HG02973 (cell line): ENCODE data around the gene IRS1.

Experiments
- ATAC-seq: cut with Tn5 transposase; IDR thresholded peaks from one replicate; pipeline ENCODE4 v1.9.1; 2021; ENCODE audit warnings: moderate library complexity; ENCODE audit not compliant: unreplicated experiment

The IRS1 gene

GRCh38 chr2:226692521-226693126 lies 107.0 kb downstream of the IRS1 start:
- no peak for ATAC-seq

GRCh38 chr2:226691255-226691654 lies 108.4 kb downstream of the IRS1 start:
- ATAC-seq = no peak

- no peak for ATAC-seq
These were observed 109.1 kb downstream of the IRS1 start for GRCh38 chr2:226690461-226691024.

- no peak for ATAC-seq
These were observed 111.9 kb downstream of the IRS1 start for GRCh38 chr2:226687641-226688253.

GRCh38 chr2:226684563-226684959 lies 115.1 kb downstream of the IRS1 start:
- ATAC-seq = no peak

DNA sequence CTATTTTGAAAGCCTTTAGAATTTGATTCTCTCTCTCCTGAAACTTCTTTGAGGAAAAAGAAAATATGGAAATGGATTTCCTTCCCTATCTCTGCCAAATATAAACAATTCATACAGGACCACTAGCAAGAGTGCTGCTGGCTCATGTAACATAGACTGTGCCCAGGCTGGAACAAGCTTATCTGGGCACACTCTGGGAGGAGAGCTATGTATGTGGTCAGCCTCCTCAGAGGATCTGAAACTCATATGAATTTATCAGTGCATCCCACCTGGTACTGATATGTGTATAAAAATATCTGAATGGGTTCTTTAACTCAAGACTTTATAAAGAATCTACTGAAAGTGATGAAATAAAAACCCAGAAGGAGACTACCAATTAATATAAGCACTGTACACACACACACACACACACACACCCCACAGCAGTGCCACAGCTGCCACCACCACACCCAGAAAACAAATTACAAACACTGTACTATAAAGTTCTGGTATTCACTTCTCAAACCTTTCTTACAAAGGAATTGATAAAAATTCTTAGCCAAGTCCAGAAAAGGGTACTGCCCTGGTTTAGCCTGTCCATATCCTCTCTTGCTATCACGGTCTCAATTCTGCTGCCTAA lies 115.6 kb downstream of the IRS1 start:
- no peak for ATAC-seq

DNA sequence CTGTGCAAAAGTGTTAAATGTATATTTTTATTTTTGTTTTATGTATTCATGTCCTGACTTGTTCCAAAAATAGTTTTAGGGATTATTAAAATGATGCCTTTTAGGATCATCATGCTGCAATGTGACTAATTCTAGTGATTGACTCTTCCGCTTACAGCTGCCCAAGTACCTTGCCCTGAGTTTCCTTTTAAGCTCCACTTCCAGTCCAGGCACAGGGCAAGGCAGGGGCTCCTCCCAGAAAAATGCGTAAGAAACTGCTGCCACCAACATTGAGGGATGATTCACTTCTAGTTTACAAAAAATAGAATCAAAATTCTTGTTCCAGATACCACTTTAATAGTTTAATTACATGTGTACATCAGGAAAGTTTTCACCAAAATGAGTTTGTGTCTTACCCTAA lies 116.4 kb downstream of the IRS1 start:
- ATAC-seq = no peak
